Astrocyte of the cerebellum (primary cell): ENCODE measurements around the gene HOOK2.
A peak's percentile ranks its signal among the peaks of the same experiment; 100 is the strongest.

Experiments
- DNase-seq: peaks from one replicate; pipeline ENCODE4 v3.0.0-alpha.2; 2011; ENCODE audit warnings: low read depth
- H3K4me3 ChIP-seq: 2 replicates; pipeline ENCODE4 v1.5.1; 2011; ENCODE audit warnings: mild to moderate bottlenecking, low read depth, low read length, moderate library complexity
- in situ Hi-C: cut with HindIII; loops from 2 replicates; pipeline ENCODE4 v1.10.0; 2017; ENCODE audit warnings: low sequenced_read_pairs
- TF ChIP-seq, protein P1 (sequence below): IDR thresholded peaks from 2 replicates; pipeline ENCODE4 v1.5.1; 2012; ENCODE audit warnings: low read length, low read depth, moderate library complexity, mild to moderate bottlenecking; ENCODE audit errors: missing control alignments

Gene HOOK2

DNA sequence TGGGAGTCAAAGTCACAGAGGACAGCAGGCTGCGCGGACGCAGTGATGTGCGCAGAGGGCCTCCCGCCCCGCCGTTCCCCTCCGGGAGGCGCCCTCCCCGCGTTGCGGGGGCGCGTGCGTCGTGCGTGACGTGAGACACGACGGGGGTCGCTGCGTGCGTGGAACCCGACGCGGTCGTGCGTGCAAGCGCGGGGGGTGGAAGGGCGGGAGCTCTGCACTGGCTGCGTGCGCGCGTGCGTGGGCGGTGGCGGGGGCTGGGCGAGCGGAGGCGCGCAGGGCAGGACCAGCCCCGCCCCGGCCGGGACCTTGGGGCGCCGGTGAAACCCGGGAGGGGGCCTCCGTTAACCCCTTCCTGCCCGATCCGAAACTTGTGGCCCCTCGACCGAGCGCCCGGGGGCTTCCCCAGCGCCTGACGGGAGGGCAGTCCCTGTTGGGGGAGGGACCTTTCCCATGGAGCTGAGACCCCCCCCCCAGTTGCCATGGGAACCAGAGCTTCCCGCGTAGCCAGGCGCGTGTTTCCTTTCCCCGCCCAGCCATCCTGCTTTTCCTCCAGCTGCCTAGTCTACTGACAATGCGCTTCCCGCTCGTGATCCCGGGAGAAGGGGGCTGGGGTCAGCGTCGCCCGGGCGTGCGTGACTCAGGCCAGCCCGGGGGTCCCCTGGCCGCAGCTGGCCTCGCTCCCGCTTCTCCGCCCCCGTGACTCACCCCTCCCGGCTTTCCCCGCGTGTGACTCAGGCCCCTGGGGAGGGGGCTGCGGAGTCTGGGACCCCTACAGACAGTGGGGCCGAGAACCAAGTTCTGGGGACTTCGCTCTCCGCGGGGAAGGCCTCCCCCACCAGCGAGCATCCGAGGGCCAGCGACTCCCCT, 7.3 kb upstream of the HOOK2 start:
- peak overlapping the region; percentile 33 for H3K4me3 ChIP-seq
- in situ Hi-C loops, result no loop called here
- TF ChIP-seq, protein P1, sequence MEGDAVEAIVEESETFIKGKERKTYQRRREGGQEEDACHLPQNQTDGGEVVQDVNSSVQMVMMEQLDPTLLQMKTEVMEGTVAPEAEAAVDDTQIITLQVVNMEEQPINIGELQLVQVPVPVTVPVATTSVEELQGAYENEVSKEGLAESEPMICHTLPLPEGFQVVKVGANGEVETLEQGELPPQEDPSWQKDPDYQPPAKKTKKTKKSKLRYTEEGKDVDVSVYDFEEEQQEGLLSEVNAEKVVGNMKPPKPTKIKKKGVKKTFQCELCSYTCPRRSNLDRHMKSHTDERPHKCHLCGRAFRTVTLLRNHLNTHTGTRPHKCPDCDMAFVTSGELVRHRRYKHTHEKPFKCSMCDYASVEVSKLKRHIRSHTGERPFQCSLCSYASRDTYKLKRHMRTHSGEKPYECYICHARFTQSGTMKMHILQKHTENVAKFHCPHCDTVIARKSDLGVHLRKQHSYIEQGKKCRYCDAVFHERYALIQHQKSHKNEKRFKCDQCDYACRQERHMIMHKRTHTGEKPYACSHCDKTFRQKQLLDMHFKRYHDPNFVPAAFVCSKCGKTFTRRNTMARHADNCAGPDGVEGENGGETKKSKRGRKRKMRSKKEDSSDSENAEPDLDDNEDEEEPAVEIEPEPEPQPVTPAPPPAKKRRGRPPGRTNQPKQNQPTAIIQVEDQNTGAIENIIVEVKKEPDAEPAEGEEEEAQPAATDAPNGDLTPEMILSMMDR, result no peak
- no peak for DNase-seq

DNA sequence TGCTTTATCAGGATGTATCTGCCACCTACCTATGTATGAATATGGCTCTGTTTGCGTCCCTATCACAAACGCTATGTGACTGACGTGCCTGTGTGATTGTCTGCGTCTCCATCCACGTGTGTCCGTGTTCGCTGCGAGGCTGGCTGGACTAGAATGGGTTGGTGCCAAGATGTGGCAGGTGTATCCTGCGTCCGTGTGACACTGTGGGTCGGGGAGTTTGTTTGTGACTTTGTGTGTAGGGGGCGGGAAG, 6.7 kb upstream of the HOOK2 start:
- no peak for DNase-seq
- TF ChIP-seq, protein P1, result no peak
- H3K4me3 ChIP-seq, result peak overlapping the region; percentile 33
- in situ Hi-C loops, result no loop called here

DNA sequence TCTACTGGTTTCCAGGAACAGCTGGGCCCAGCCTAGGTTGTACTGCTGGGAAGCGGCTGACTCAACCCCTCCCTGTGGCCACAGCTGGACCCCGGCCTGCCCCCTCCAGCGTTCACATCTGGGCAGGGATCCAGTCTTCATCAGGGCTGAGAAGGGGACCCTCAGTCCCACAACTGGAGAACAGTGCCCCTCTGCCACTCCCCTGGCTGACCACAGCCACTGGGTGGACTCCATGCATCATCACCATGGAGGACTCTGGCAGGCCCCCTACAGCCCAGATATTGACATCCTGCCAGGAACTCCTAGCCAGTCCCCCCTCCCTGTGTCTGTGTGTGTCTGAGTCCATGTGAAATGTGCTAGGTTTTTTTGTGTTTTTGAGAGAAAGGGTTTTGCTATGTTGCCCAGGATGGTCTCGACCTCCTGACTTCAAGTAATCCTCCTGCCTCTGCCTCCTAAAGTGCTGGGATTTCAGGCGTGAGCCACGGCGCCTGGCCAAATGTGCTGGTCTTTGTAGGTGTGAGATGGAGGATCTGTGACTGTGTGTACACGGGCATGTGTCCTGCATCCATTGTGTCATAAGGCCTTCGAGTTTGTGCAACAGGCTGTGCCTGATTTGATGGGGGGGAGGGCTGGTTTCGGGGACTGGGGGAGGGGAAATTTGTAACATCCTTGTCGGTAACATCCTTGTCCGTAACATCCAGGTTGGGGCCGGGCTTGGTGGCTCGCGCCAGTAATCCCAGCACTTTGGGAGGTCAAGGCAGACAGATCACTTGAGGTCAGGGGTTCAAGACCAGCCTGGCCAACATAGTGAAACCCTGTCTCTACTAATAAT, 4.0 kb upstream of the HOOK2 start:
- H3K4me3 ChIP-seq, result peak overlapping the region; percentile 52
- in situ Hi-C loops, result no loop called here
- DNase-seq, result peak; percentile 83
- TF ChIP-seq, protein P1, result no peak

DNA sequence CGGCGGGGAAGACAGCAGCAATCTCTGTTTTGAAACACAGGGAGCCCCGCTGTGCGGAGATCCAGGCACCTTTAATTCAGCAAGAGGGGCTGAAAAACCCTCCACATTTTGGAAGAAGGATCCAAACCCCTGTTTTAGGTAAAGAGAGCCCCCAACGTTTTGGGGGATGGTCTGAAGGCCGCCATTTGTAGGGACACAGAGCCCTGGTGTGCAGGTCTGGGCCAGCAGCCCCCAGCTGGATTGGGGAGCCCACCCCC, 3.5 kb upstream of the HOOK2 start:
- TF ChIP-seq, protein P1, result no peak
- peak overlapping the region; percentile 52 for H3K4me3 ChIP-seq
- in situ Hi-C loops, result no loop called here
- no peak for DNase-seq

DNA sequence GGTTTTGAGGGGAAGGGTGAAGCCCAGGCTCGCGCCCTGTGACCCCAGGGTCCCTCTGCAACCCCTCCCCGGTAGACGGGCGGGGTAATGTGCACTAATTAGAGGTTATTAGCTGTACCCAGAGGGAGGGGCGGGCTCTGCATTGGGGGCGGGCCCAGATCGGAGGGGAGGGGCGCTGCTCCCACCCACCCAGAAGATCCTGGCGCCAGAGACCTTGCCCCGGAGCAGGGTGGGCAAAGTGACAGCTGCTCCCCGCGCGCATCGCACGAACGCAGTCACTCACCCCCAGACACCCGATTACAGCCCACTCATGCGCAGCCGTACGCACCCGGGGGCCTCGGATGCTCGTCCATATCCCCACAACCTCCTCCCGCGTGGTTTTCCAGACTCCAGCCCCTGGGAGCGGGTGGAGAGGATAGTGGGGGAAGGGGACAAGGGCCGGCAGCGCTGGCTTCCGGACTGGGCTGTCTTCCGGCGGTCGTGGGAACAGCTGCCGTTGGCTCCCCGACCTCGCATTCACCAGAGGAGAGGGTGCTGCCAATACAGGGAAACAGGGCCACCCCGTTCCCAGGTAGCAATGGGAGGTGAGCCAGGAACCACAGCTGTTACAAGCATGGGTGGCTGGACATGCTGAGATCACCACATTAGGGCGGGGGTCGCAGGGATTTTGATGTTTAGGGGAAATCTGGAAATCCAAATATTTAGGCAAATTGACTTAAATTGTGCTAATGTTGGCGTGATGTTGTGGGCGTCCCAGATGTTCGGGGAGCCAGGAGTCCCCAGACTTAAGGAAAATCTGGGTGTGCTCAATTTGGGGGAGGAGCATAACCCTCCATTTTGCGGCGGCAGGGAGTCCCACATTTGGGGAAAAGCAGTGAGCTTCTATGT, 2.9 kb upstream of the HOOK2 start:
- TF ChIP-seq, protein P1, result no peak
- no peak for DNase-seq
- H3K4me3 ChIP-seq, result peak overlapping the region; percentile 52
- in situ Hi-C loops, result no loop called here

DNA sequence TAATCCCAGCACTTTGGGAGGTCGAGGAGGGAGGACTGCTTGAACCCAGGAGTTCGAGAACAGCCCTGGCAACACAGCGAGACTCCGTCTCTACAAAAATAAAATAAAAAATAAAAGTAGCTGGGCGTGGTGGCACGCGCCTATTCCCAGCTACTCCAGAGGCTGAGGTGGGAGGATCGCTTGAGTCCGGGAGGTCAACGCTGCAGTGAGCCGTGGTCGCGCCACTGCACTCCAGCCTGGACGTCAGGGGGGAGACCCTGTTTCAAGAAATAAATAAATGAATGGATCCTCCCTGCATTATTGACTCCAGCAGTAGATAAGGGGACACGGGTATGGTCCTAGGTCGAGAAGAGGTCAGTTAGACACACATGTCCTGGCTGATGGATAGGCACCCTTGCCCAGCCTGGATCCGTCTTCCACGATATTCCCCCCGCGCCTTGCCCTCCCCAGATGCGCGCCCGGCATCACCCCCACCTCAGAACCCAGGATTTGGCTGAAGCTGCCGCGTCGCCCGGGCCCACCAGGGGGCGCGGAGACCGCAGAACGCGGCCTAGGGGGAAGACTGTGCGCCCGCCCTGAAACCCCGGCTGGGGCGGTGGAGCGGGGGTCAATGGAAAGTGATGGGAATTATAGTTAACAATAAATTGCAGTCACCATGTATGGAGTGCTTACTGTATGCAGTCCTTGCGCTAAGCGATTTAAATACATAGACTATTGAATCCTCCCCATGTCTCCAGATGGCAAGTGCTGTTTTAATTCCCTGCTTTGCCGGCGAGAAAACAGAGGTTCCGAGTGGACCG, 2.1 kb upstream of the HOOK2 start:
- DNase-seq, result no peak
- in situ Hi-C loops, result no loop called here

More for the DNA sequence above, 2.1 kb upstream of the HOOK2 start:
- TF ChIP-seq, protein P1, result peak; percentile 94
- H3K4me3 ChIP-seq, result peak overlapping the region; percentile 52
